GM19099 (cell line): Measurements from ENCODE around the gene ACVRL1.

ENCODE experiments used
- POLR2A ChIP-seq: IDR thresholded peaks from 3 replicates; pipeline ENCODE4 v1.6.1; 2011; ENCODE audit warnings: low read depth; ENCODE audit not compliant: insufficient read length; ENCODE audit errors: extremely low read depth

Gene ACVRL1

GRCh38 chr12:51870504-51870903, 36.8 kb upstream of the ACVRL1 start:
- TF ChIP-seq POLR2A = no peak

GRCh38 chr12:51871126-51871525, 36.2 kb upstream of the ACVRL1 start:
- TF ChIP-seq POLR2A = no peak

- TF ChIP-seq POLR2A = no peak
These were observed 35.2 kb upstream of the ACVRL1 start for GRCh38 chr12:51871918-51872688.

- TF ChIP-seq POLR2A = no peak
These were observed 34.7 kb upstream of the ACVRL1 start for GRCh38 chr12:51872689-51872981.

- TF ChIP-seq POLR2A = no peak
These were observed 33.9 kb upstream of the ACVRL1 start for GRCh38 chr12:51873251-51873994.

GRCh38 chr12:51874000-51874399, 33.3 kb upstream of the ACVRL1 start:
- no peak for TF ChIP-seq POLR2A

- TF ChIP-seq POLR2A = no peak
These were observed 32.8 kb upstream of the ACVRL1 start for GRCh38 chr12:51874486-51874885.

- TF ChIP-seq POLR2A = no peak
These were observed 28.2 kb upstream of the ACVRL1 start for GRCh38 chr12:51879102-51879501.

- no peak for TF ChIP-seq POLR2A
These were observed 24.0 kb upstream of the ACVRL1 start for GRCh38 chr12:51883295-51883694.

- TF ChIP-seq POLR2A = no peak
These were observed 23.2 kb upstream of the ACVRL1 start for GRCh38 chr12:51883998-51884675.

- no peak for TF ChIP-seq POLR2A
These were observed 22.6 kb upstream of the ACVRL1 start for GRCh38 chr12:51884676-51885229.

GRCh38 chr12:51886021-51886710, 21.1 kb upstream of the ACVRL1 start:
- no peak for TF ChIP-seq POLR2A

- TF ChIP-seq POLR2A = no peak
These were observed 19.6 kb upstream of the ACVRL1 start, which contains the start of gene ANKRD33 for GRCh38 chr12:51887476-51888315. TSS of gene ANKRD33 (plus strand) at chr12:51888103. CDS start at chr12:51888187, 84 bp downstream.
